Putamen (tissue), 1 donor: ENCODE measurements around the gene C21orf58.
A peak's percentile ranks its signal among the peaks of the same experiment; 100 is the strongest.
"Not testable (repeated sequence)": the region's sequence is repeated elsewhere in the genome, so short reads cannot be mapped to it uniquely, and the experiment has no call there.

ENCODE experiments used
- DNase-seq: peaks from one replicate; pipeline ENCODE4 v3.0.0-alpha.2; 2016; ENCODE audit warnings: low spot score

C21orf58 gene

GRCh38 chr21:46323710-46324389, at the start of gene C21orf58, which contains the start of gene PCNT:
TSS of gene C21orf58 (minus strand) at chr21:46323870. CDS start at chr21:46322738, 1,132 bp downstream.
TSS of gene PCNT (plus strand) at chr21:46324156. CDS start at chr21:46324229, 73 bp downstream.
- peak; percentile 96 for DNase-seq

- not testable (repeated sequence) for DNase-seq
These were observed 49.3 kb upstream of the C21orf58 start for GRCh38 chr21:46372947-46373346.

GRCh38 chr21:46372014-46372485, 48.4 kb upstream of the C21orf58 start:
- no peak for DNase-seq

DNA sequence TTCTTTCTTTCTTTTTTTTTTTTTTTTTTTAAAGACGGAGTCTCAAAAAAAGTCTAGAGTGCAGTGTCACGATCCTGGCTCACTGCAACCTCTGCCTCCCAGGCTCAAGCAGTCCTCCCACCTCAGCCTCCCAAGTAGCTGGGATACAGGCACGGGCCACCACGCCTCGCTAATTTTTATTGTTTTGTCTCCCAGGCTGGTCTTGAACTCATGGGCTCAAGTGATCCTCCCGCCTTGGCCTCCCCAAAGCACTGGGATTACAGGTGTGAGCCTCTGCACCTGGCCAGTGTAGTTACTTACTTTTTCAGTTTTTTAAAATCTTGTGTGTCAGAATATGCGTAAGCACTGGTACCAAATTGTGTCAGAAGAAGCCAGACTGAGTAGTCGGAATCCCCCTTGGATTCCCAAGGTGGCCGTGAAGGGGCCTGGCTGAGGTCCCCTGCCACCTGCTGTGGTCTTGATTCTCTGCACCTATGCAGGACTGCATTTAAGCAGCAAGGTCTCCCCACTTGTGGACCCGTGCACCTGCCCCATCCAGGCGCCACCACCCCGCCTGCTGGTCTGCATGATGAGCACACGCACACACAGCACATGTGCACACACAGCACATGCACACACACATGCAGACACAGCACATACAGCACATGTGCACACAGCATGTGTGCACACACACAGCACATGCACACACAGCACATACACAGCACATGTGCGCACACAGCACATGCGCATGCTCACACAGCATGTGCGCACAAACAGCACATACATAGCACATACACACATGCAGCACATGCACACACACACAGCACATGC, 47.7 kb upstream of the C21orf58 start:
- DNase-seq = no peak

DNA sequence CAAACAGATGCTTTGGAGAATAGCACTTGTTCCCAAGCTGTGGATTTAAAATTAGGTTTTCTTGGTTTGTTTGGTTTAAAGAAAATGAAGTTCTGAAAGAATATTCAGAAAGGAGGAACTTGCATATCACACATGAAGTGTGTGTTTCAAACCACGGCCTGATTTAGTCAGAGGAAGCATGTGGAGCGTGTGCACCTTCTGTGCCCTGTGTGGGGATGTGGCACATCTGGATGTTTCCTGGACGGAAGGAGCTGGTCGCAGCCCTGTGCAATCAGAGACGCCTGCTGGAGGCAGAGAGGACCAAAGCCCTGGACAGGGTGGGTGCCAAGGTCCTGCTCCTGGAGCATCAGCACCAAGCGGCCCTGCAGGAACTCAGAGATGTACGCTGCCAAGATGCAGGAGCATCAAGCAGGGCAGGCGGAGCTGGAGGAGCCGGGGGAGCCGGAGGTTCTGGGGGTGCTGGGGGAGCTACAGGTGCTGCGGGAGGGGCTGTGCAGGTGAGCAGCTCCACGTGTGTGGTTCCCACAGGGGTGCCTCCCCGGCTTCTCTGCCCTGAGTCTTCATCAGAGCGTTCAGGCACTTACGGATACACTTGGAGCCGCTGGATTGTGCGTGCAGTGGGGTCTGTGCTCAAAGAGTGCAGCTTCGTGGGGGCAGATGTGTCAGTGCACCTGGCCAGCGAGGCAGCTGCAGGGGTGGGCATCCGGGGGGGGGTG, 46.0 kb upstream of the C21orf58 start:
- no peak for DNase-seq

- no peak for DNase-seq
These were observed 45.0 kb upstream of the C21orf58 start for GRCh38 chr21:46368533-46369285.

GRCh38 chr21:46366966-46367365, 43.3 kb upstream of the C21orf58 start:
- no peak for DNase-seq

DNA sequence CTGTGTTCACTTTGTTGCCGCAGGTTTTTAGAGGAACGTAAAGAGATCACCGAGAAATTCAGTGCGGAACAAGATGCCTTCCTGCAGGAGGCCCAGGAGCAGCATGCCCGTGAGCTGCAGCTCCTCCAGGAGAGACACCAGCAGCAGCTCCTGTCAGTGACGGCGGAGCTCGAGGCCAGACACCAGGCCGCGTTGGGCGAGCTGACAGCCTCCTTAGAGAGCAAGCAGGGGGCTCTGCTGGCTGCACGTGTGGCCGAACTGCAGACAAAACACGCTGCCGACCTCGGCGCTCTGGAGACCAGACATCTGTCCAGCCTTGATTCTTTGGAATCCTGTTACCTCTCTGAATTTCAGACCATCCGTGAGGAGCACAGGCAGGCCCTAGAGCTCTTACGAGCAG, 42.9 kb upstream of the C21orf58 start:
- DNase-seq = no peak

- DNase-seq = no peak
These were observed 42.4 kb upstream of the C21orf58 start for GRCh38 chr21:46366091-46366490.

- no peak for DNase-seq
These were observed 40.0 kb upstream of the C21orf58 start for GRCh38 chr21:46363698-46364097.

- DNase-seq = no peak
These were observed 39.3 kb upstream of the C21orf58 start for GRCh38 chr21:46362946-46363345.

GRCh38 chr21:46361935-46362334, 38.3 kb upstream of the C21orf58 start:
- no peak for DNase-seq

- DNase-seq = no peak
These were observed 37.5 kb upstream of the C21orf58 start for GRCh38 chr21:46361176-46361575.

GRCh38 chr21:46357684-46358425, 34.2 kb upstream of the C21orf58 start:
- no peak for DNase-seq

- DNase-seq = no peak
These were observed 33.6 kb upstream of the C21orf58 start for GRCh38 chr21:46357335-46357604.

- no peak for DNase-seq
These were observed 33.0 kb upstream of the C21orf58 start for GRCh38 chr21:46356494-46357334.

GRCh38 chr21:46356005-46356338, 32.3 kb upstream of the C21orf58 start:
- DNase-seq = no peak

- peak; percentile 53 for DNase-seq
These were observed 31.7 kb upstream of the C21orf58 start for GRCh38 chr21:46355161-46356004.

GRCh38 chr21:46354518-46354917, 30.8 kb upstream of the C21orf58 start:
- no peak for DNase-seq

DNA sequence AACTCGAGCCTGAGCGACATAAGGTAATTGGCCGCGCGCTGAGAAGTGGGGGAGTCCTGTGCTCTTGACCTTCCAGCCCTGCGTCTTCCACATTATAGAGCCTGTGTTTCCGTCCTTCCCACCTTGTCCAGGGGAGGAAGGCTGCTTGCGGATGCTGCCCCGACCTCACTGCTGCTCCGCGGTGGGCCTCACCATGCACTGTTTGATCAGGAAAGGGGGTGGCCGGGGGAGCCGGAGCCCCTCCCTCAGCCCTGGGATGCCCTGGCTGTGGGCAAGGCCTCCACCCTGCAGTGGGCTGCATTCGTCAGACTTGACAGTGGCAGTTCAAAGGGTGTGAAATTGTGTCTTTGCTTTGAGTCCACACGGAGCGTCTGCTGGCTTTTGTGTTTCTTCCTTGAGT, 30.4 kb upstream of the C21orf58 start:
- DNase-seq = no peak
